ENCODE results near the gene KDM6B. TPM values are rescaled to one million over a fixed set of nuclear protein-coding genes. Genes with fewer than 3 reads are reported as not detected.

KDM6B gene
- total and polyA plus RNA-seq, 9 of the 15 experiments (the other 6 are each of a cell fraction or from before 2014, with no cell fraction given) = 0.01 to 22.9 (median 2.2) TPM

DNA sequence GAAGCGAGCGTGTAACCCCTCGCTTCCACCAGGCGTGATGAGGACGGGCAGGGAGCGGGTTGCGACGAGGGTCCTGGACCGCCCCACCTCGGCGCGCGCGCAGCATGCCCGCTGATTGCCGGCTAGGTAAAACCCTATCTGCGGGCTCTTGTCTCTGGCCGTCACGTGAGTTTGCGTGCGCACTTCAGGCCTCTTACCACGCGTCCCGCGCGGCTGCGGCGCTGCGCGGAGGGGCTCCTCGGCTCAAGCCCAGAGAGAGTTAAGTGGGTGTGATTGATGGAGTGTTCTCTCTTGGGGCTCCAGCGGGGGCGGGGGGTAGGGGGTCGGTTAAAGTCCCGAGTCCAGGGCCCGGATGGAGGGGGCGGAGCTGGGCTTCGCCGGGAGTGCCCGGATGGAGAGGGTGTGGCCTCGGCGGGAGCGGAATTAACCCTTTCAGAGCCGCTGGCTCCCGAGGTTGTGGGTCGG lies 7.9 kb downstream of the KDM6B start (continued):
- TF ChIP-seq, protein P1, sequence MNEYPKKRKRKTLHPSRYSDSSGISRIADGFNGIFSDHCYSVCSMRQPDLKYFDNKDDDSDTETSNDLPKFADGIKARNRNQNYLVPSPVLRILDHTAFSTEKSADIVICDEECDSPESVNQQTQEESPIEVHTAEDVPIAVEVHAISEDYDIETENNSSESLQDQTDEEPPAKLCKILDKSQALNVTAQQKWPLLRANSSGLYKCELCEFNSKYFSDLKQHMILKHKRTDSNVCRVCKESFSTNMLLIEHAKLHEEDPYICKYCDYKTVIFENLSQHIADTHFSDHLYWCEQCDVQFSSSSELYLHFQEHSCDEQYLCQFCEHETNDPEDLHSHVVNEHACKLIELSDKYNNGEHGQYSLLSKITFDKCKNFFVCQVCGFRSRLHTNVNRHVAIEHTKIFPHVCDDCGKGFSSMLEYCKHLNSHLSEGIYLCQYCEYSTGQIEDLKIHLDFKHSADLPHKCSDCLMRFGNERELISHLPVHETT (CRISPR knock-in tag; conservative IDR thresholded peaks at IDR 0.05 in 1 of 2, IDR thresholded peaks at IDR 0.05 in 1 of 2) = 0 out of 4 replicates have a peak, but pooled peaks of 1 of the 2 experiments have one; percentile 18
- TF ChIP-seq, protein P2, sequence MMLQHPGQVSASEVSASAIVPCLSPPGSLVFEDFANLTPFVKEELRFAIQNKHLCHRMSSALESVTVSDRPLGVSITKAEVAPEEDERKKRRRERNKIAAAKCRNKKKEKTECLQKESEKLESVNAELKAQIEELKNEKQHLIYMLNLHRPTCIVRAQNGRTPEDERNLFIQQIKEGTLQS (IDR thresholded peaks at IDR 0.05) = no peak
- TF ChIP-seq, protein P2 (CRISPR knock-in tag; conservative IDR thresholded peaks at IDR 0.05) = no peak
- no peak for TF ChIP-seq ZNF184 (CRISPR knock-in tag; IDR thresholded peaks at IDR 0.05)
- TF ChIP-seq, protein P3, sequence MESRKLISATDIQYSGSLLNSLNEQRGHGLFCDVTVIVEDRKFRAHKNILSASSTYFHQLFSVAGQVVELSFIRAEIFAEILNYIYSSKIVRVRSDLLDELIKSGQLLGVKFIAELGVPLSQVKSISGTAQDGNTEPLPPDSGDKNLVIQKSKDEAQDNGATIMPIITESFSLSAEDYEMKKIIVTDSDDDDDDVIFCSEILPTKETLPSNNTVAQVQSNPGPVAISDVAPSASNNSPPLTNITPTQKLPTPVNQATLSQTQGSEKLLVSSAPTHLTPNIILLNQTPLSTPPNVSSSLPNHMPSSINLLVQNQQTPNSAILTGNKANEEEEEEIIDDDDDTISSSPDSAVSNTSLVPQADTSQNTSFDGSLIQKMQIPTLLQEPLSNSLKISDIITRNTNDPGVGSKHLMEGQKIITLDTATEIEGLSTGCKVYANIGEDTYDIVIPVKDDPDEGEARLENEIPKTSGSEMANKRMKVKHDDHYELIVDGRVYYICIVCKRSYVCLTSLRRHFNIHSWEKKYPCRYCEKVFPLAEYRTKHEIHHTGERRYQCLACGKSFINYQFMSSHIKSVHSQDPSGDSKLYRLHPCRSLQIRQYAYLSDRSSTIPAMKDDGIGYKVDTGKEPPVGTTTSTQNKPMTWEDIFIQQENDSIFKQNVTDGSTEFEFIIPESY (CRISPR knock-in tag; IDR thresholded peaks at IDR 0.05) = no peak
- TF ChIP-seq LARP7 (IDR thresholded peaks at IDR 0.05) = no peak
- TF ChIP-seq ZNF778 (CRISPR knock-in tag; IDR thresholded peaks at IDR 0.05) = no peak
- no peak for TF ChIP-seq ZNF282 (CRISPR knock-in tag; IDR thresholded peaks at IDR 0.05)
- no peak for TF ChIP-seq HNRNPK (IDR thresholded peaks at IDR 0.05; ENCODE audit: low read depth, low read length, poor library complexity, severe bottlenecking)
- TF ChIP-seq SRSF3 (IDR thresholded peaks at IDR 0.05; ENCODE audit: insufficient read depth, low read length) = no peak
- TF ChIP-seq CXXC5 (CRISPR knock-in tag; IDR thresholded peaks at IDR 0.05) = peak; percentile 72
- TF ChIP-seq, protein P4, sequence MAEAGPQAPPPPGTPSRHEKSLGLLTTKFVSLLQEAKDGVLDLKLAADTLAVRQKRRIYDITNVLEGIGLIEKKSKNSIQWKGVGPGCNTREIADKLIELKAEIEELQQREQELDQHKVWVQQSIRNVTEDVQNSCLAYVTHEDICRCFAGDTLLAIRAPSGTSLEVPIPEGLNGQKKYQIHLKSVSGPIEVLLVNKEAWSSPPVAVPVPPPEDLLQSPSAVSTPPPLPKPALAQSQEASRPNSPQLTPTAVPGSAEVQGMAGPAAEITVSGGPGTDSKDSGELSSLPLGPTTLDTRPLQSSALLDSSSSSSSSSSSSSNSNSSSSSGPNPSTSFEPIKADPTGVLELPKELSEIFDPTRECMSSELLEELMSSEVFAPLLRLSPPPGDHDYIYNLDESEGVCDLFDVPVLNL (CRISPR knock-in tag; IDR thresholded peaks at IDR 0.05; ENCODE audit: low read depth) = no peak
- no peak for TF ChIP-seq ZNF124 (CRISPR knock-in tag; IDR thresholded peaks at IDR 0.05)
- TF ChIP-seq NR4A1 (CRISPR knock-in tag; IDR thresholded peaks at IDR 0.05) = no peak
- no peak for TF ChIP-seq NR4A1 (tag; IDR thresholded peaks at IDR 0.05)
- no peak for TF ChIP-seq ETV5 (CRISPR knock-in tag; IDR thresholded peaks at IDR 0.05; ENCODE audit: low read depth)
- TF ChIP-seq TAF9B (IDR thresholded peaks at IDR 0.05; ENCODE audit: partially characterized antibody) = peak; percentile 37
- peak in 1 of 2 experiments; percentile 78; a peak in 1 of 4 replicates for TF ChIP-seq KDM1A (IDR thresholded peaks at IDR 0.05)
- no peak for TF ChIP-seq SRSF1 (IDR thresholded peaks at IDR 0.05; ENCODE audit: low read depth, low read length)
- TF ChIP-seq MXI1 (IDR thresholded peaks at IDR 0.05; ENCODE audit: low read depth, low read length) = no peak
- no peak for TF ChIP-seq EHMT2 (IDR thresholded peaks at IDR 0.05)
- TF ChIP-seq YY1 (IDR thresholded peaks at IDR 0.05; ENCODE audit: borderline replicate concordance in 1 of 3, control insufficient read depth in 1 of 3, extremely low read depth in 1 of 3, insufficient read depth in 3 of 3, insufficient read length in 1 of 3, insufficient replicate concordance in 2 of 3, low read depth in 1 of 3, low read length in 2 of 3) = peak in 1 of 3 experiments; percentile 1

Measured in K562 (cell line).